Psoas muscle (tissue), 8 donors: Measurements from ENCODE around the gene CAPN1. TPM values are rescaled to one million over a fixed set of nuclear protein-coding genes. Genes with fewer than 3 reads are reported as not detected.

Experiments used
- ATAC-seq, 4 donors: fragments of 200-7000 bp; cut with Tn5 transposase; one replicate each; pipeline ENCODE4 v1.9.1; 2020; ENCODE audit warnings: moderate library complexity in 3 of 4, mild to moderate bottlenecking in 2 of 4
- DNase-seq, 2 donors: peaks; one replicate each; pipeline ENCODE4 v3.0.0-alpha.2; 2020
- H3K27ac ChIP-seq: fragments of 200-600 bp; one replicate; pipeline ENCODE4 v1.8.0; 2022
- H3K27me3 ChIP-seq, 3 donors: fragments of 200-600 bp in 1 of 3; one replicate each; pipeline versions ENCODE4 v1.6.1 to v1.8.0; 2013 to 2022; ENCODE audit warnings: low read length in 2 of 3, mild to moderate bottlenecking in 2 of 3, moderate library complexity in 1 of 3; ENCODE audit not compliant: insufficient read depth in 3 of 3
- H3K36me3 ChIP-seq, 2 donors: fragments of 200-600 bp in 1 of 2; one replicate each; pipeline versions ENCODE4 v1.6.1 to v1.8.0; 2013 to 2022; ENCODE audit warnings: low read depth in 1 of 2, mild to moderate bottlenecking in 1 of 2, moderate library complexity in 1 of 2; ENCODE audit not compliant: insufficient read depth in 1 of 2
- H3K4me1 ChIP-seq: fragments of 200-600 bp; one replicate; pipeline ENCODE4 v1.8.0; 2022
- H3K4me3 ChIP-seq: fragments of 200-600 bp; one replicate; pipeline ENCODE4 v1.8.0; 2022; ENCODE audit warnings: mild to moderate bottlenecking
- H3K9me3 ChIP-seq: fragments of 200-600 bp; one replicate; pipeline ENCODE4 v1.8.0; 2022
- CTCF ChIP-seq: fragments of 200-600 bp; IDR thresholded peaks from one replicate; pipeline ENCODE4 v1.8.0; 2022; ENCODE audit warnings: antibody characterized with exemption
- WGBS, 3 donors: extraction: QIAGEN DNeasy Blood & Tissue Kit; methylation state at CpG; one replicate each; pipeline versions ENCODE4 v1.1.6 to v1.1.7; 2013; 5-methylcytosine and 5-hydroxymethylcytosine counted together
- intact Hi-C, 2 donors: fragments of 100-400 bp; cut with DNase I; formaldehyde crosslinking; loops; one replicate each; pipeline versions ENCODE4 v1.11.0 to v1.14.2; 2022
- polyA plus RNA-seq, 3 donors: library from polyadenylated mRNA; stranded (reverse); fragments of 200-250 nt; gene quantifications; one replicate each; pipeline ENCODE4 v1.2.3, GENCODE V29; 2013
- total RNA-seq, 4 donors: library from RNA; stranded (reverse); fragmentation: NEBNext Ultra II Directional in 2 of 4; extraction: Animal tissue kit (Norgen Biotek cat#: 25700) in 2 of 4; gene quantifications; one replicate each; pipeline versions ENCODE4 v1.2.1 to v1.2.4, GENCODE V29; 2021 to 2023
- donor health status: healthy with polysubstance abuse.
- donor health status: DM: no; HTN: no; CAD: no; lungs with moderate emphysema.
- donor health status: Bipolar disorder and iron deficiency.
- donor health status: healthy.
- donor health status: DM: yes; HTN: yes; CAD: no.
- donor health status: DM: no; HTN: no; CAD: no.
- donor health status: DM: no; HTN: no; CAD: no.
- donor health status: DM: yes; HTN: yes; CAD: no.

Gene CAPN1
- total and polyA plus RNA-seq, 7 donors = 65.7 to 105 (median 83.2) TPM

- intact Hi-C loops = no loop called here
- no peaks in the 10 kb centered on the region for H3K9me3 ChIP-seq
- H3K27me3 ChIP-seq = no peaks in the 10 kb centered on the region
- 71 to 87% (median 86%) methylated on average over 2 of the region's 2 CpGs for WGBS, 3 donors
- TF ChIP-seq CTCF = no peak
- H3K27ac ChIP-seq = no peak overlapping the region
- no peak overlapping the region for H3K4me3 ChIP-seq
- DNase-seq (no peak), ATAC-seq (no peak)
- H3K4me1 ChIP-seq = no peaks in the 10 kb centered on the region
- peaks cover 5 to 70% of the 10 kb centered on the region in 2 donors for H3K36me3 ChIP-seq
Measured at GRCh38 chr11:65185171-65185570, 3.4 kb downstream of the CAPN1 start.

GRCh38 chr11:65185869-65186341 lies 4.2 kb downstream of the CAPN1 start:
- 75 to 82% (median 78%) methylated on average over 16 to 18 of the region's 18 CpGs for WGBS, 3 donors
- no peak for DNase-seq
- intact Hi-C loops = no loop called here

GRCh38 chr11:65186701-65187100 lies 5.0 kb downstream of the CAPN1 start:
- intact Hi-C loops = no loop called here
- no peak for DNase-seq
- 85 to 96% (median 87%) methylated on average over 9 of the region's 9 CpGs for WGBS, 3 donors
- TF ChIP-seq CTCF = no peak
- Histone ChIP-seq H3K27me3 (no peaks in the 10 kb centered on the region), H3K9me3 (no peaks in the 10 kb centered on the region), H3K27ac (no peak overlapping the region), H3K36me3 (peaks cover 9 to 85% of the 10 kb centered on the region in 2 donors), H3K4me3 (no peak overlapping the region), H3K4me1 (no peaks in the 10 kb centered on the region)
- no peak for ATAC-seq

More at GRCh38 chr11:65185869-65186341, 4.2 kb downstream of the CAPN1 start:
- TF ChIP-seq CTCF = no peak
- Histone ChIP-seq H3K27me3 (no peaks in the 10 kb centered on the region), H3K27ac (no peak overlapping the region), H3K4me1 (no peaks in the 10 kb centered on the region), H3K36me3 (peaks cover 7 to 77% of the 10 kb centered on the region in 2 donors), H3K4me3 (no peak overlapping the region), H3K9me3 (no peaks in the 10 kb centered on the region)
- ATAC-seq = no peak

- Histone ChIP-seq H3K9me3 (no peaks in the 10 kb centered on the region), H3K36me3 (peaks cover 9 to 90% of the 10 kb centered on the region in 2 donors), H3K27ac (no peak overlapping the region), H3K27me3 (no peaks in the 10 kb centered on the region), H3K4me1 (no peaks in the 10 kb centered on the region), H3K4me3 (no peak overlapping the region)
- ATAC-seq (no peak), DNase-seq (no peak)
- WGBS, 3 donors = 91 to 94% (median 92%) methylated on average over 6 of the region's 6 CpGs
- TF ChIP-seq CTCF = no peak
- intact Hi-C loops = no loop called here
Measured at GRCh38 chr11:65187146-65187675, 5.5 kb downstream of the CAPN1 start.

GRCh38 chr11:65187971-65188461 lies 6.3 kb downstream of the CAPN1 start:
- no peaks in the 10 kb centered on the region for H3K27me3 ChIP-seq
- ATAC-seq (no peak), DNase-seq (no peak)
- intact Hi-C loops = no loop called here
- no peak for TF ChIP-seq CTCF
- WGBS, 3 donors = 93 to 97% (median 96%) methylated on average over 18 to 20 of the region's 20 CpGs
- no peaks in the 10 kb centered on the region for H3K4me1 ChIP-seq
- H3K4me3 ChIP-seq = no peak overlapping the region
- peaks cover 9 to 97% of the 10 kb centered on the region in 2 donors for H3K36me3 ChIP-seq
- no peak overlapping the region for H3K27ac ChIP-seq
- H3K9me3 ChIP-seq = no peaks in the 10 kb centered on the region
